Measurements from ENCODE around the gene APOBEC3F. TPM values are rescaled to one million over a fixed set of nuclear protein-coding genes. Genes with fewer than 3 reads are reported as not detected.

APOBEC3F gene
- total RNA-seq, 8 experiments from 2014 or later: 0.38 to 16.9 (median 4.9) TPM

- H3K4me3 ChIP-seq: no peak overlapping the region
- no peak overlapping the region for H3K27ac ChIP-seq
- 20 to 89% (median 74%) methylated on average over 1 to 6 of the region's 8 CpGs for WGBS, 10 experiments
- ATAC-seq (replicated peaks in 6 of 8): no peak
- in situ Hi-C loops (cut with MboI; ENCODE audit: low pct_unique_long_range_greater_than_20kb in 2 of 9, low sequenced_read_pairs in 9 of 9, unreplicated experiment in 9 of 9): no loop called here
- H3K4me1 ChIP-seq (replicated peaks in 1 of 2): peaks cover 10 to 24% of the 10 kb centered on the region in 2 donors
These were observed 51.6 kb downstream of the APOBEC3F start for GRCh38 chr22:39092111-39092862.

GRCh38 chr22:39094717-39095389, 54.2 kb downstream of the APOBEC3F start:
- Histone ChIP-seq H3K4me3 (no peak overlapping the region), H3K4me1 (replicated peaks in 1 of 2) (peaks cover 0 to 14% of the 10 kb centered on the region in 2 donors), H3K27ac (no peak overlapping the region)
- in situ Hi-C loops (cut with MboI; ENCODE audit: low pct_unique_long_range_greater_than_20kb in 2 of 9, low sequenced_read_pairs in 9 of 9, unreplicated experiment in 9 of 9): no loop called here
- ATAC-seq (replicated peaks in 6 of 8): no peak
- WGBS, 10 experiments: 59 to 100% (median 85%) methylated on average over 1 to 9 of the region's 14 CpGs

GRCh38 chr22:39095971-39096370, 55.3 kb downstream of the APOBEC3F start:
- ATAC-seq (replicated peaks in 6 of 8): no peak

GRCh38 chr22:39097098-39098020, 56.7 kb downstream of the APOBEC3F start, which contains the start of gene APOBEC3H:
Gene APOBEC3H, plus strand, starts transcription at chr22:39097244. Its CDS starts 3,035 bp downstream, at chr22:39100279.
- H3K4me1 ChIP-seq (replicated peaks in 1 of 2): peaks cover 0 to 6% of the 10 kb centered on the region in 2 donors
- in situ Hi-C loops (cut with MboI; ENCODE audit: low pct_unique_long_range_greater_than_20kb in 2 of 9, low sequenced_read_pairs in 9 of 9, unreplicated experiment in 9 of 9): no loop called here
- 0 to 92% (median 59%) methylated on average over 1 to 3 of the region's 9 CpGs; no CpG with 5 or more reads in 4 of the 10 experiments for WGBS, 10 experiments
- ATAC-seq (replicated peaks in 6 of 8): peak in 3 of 8 experiments; percentile 16 to 58 (median 43)
- H3K4me3 ChIP-seq: no peak within 1 kb of the TSS
- no peak within 1 kb of the TSS for H3K27ac ChIP-seq

More at GRCh38 chr22:39095971-39096370, 55.3 kb downstream of the APOBEC3F start:
- no peak overlapping the region for H3K4me3 ChIP-seq
- WGBS, 10 experiments: 50 to 100% (median 90%) methylated on average over 1 of the region's 3 CpGs; no CpG with 5 or more reads in 4 of the 10 experiments
- H3K4me1 ChIP-seq (replicated peaks in 1 of 2): peaks cover 0 to 14% of the 10 kb centered on the region in 2 donors
- in situ Hi-C loops (cut with MboI; ENCODE audit: low pct_unique_long_range_greater_than_20kb in 2 of 9, low sequenced_read_pairs in 9 of 9, unreplicated experiment in 9 of 9): no loop called here
- no peak overlapping the region for H3K27ac ChIP-seq

GRCh38 chr22:39098026-39098425, 57.4 kb downstream of the APOBEC3F start:
- Histone ChIP-seq H3K27ac (no peak overlapping the region), H3K4me1 (replicated peaks in 1 of 2) (peaks cover 0 to 5% of the 10 kb centered on the region in 2 donors), H3K4me3 (no peak overlapping the region)
- ATAC-seq (replicated peaks in 6 of 8): peak in 1 of 8 experiments; percentile 11
- in situ Hi-C loops (cut with MboI; ENCODE audit: low pct_unique_long_range_greater_than_20kb in 2 of 9, low sequenced_read_pairs in 9 of 9, unreplicated experiment in 9 of 9): no loop called here
- 45 to 100% (median 80%) methylated on average over 1 to 5 of the region's 6 CpGs; no CpG with 5 or more reads in 1 of the 10 experiments for WGBS, 10 experiments

- Histone ChIP-seq H3K27ac (no peak overlapping the region), H3K4me1 (replicated peaks in 1 of 2) (peaks cover 0 to 5% of the 10 kb centered on the region in 2 donors), H3K4me3 (no peak overlapping the region)
- WGBS, 10 experiments: 53 to 100% (median 80%) methylated on average over 2 to 8 of the region's 8 CpGs; no CpG with 5 or more reads in 5 of the 10 experiments
- in situ Hi-C loops (cut with MboI; ENCODE audit: low pct_unique_long_range_greater_than_20kb in 2 of 9, low sequenced_read_pairs in 9 of 9, unreplicated experiment in 9 of 9): no loop called here
- no peak for ATAC-seq (replicated peaks in 6 of 8)
These were observed 57.9 kb downstream of the APOBEC3F start for GRCh38 chr22:39098576-39098975.

GRCh38 chr22:39101226-39101625, 60.6 kb downstream of the APOBEC3F start:
- in situ Hi-C loops (cut with MboI; ENCODE audit: low pct_unique_long_range_greater_than_20kb in 2 of 9, low sequenced_read_pairs in 9 of 9, unreplicated experiment in 9 of 9): loop anchor here in 4 of 9 experiments (25.0 kb wide), 2 partner anchors 89 to 239 kb away; partner anchors contain the start of genes CBX6 (in 3 of the 4), APOBEC3C (in 2 of the 4) and APOBEC3D (in 2 of the 4)

GRCh38 chr22:39103431-39103830, 62.8 kb downstream of the APOBEC3F start:
- WGBS, 10 experiments: 0 to 100% (median 85%) methylated on average over 1 to 2 of the region's 2 CpGs; no CpG with 5 or more reads in 2 of the 10 experiments
- in situ Hi-C loops (cut with MboI; ENCODE audit: low pct_unique_long_range_greater_than_20kb in 2 of 9, low sequenced_read_pairs in 9 of 9, unreplicated experiment in 9 of 9): loop anchor here in 4 of 9 experiments (25.0 kb wide), 2 partner anchors 91 to 241 kb away; partner anchors contain the start of genes CBX6 (in 3 of the 4), APOBEC3C (in 2 of the 4) and APOBEC3D (in 2 of the 4)

More at GRCh38 chr22:39101226-39101625, 60.6 kb downstream of the APOBEC3F start:
- Histone ChIP-seq H3K4me1 (replicated peaks in 1 of 2) (peaks cover 0 to 5% of the 10 kb centered on the region in 2 donors), H3K4me3 (no peak overlapping the region), H3K27ac (no peak overlapping the region)
- 77 to 80% methylated on average over 2 to 5 of the region's 13 CpGs; no CpG with 5 or more reads in 8 of the 10 experiments for whole genome bisulfite sequencing, 10 experiments
- no peak for ATAC-seq (replicated peaks in 6 of 8)

More at GRCh38 chr22:39103431-39103830, 62.8 kb downstream of the APOBEC3F start:
- H3K4me3 ChIP-seq: no peak overlapping the region
- H3K4me1 ChIP-seq (replicated peaks in 1 of 2): no peaks in the 10 kb centered on the region
- ATAC-seq (replicated peaks in 6 of 8): no peak
- H3K27ac ChIP-seq: no peak overlapping the region

Other genes with a start within 250 kb of the APOBEC3F start
- 10 to 100 TPM; 11.7 to 41.8 (median 23.5) TPM for gene DNAL4, start 246.7 kb upstream of the APOBEC3F start, total RNA-seq
- 10 to 100 TPM in 2 of 8 experiments, 1 to 10 TPM in 4, under 1 TPM in 2; 0.71 to 15.7 (median 6.1) TPM for gene NPTXR, start 196.8 kb upstream of the APOBEC3F start, total RNA-seq
- 100 to 1,000 TPM in 1 of 8 experiments, 10 to 100 TPM in 7; 17.6 to 141 (median 36.6) TPM for gene CBX6, start 168.6 kb upstream of the APOBEC3F start, total RNA-seq
- under 1 TPM in 2 of 8 experiments, not detected in 6; 0.16 to 0.71 TPM for gene APOBEC3A, start 83.3 kb upstream of the APOBEC3F start, total RNA-seq
- 10 to 100 TPM in 1 of 8 experiments, 1 to 10 TPM in 3, under 1 TPM in 4; 0.32 to 15.3 (median 1.1) TPM for gene APOBEC3B, start 58.5 kb upstream of the APOBEC3F start, total RNA-seq
- gene APOBEC3C, start 26.6 kb upstream of the APOBEC3F start, total RNA-seq: 10 to 100 TPM in 3 of 8 experiments, 1 to 10 TPM in 4, under 1 TPM in 1; 0.96 to 59.2 (median 4.5) TPM
- 10 to 100 TPM in 3 of 8 experiments, under 1 TPM in 5; 0.29 to 16.3 (median 0.64) TPM for gene APOBEC3D, start 19.7 kb upstream of the APOBEC3F start, total RNA-seq
- gene APOBEC3G, start 36.4 kb downstream of the APOBEC3F start, total RNA-seq: 10 to 100 TPM in 3 of 8 experiments, 1 to 10 TPM in 4, under 1 TPM in 1; 0.83 to 21.2 (median 4.3) TPM
- 1 to 10 TPM in 2 of 8 experiments, under 1 TPM in 1, not detected in 5; 0.94 to 3.2 (median 2.3) TPM for gene APOBEC3H, start 56.4 kb downstream of the APOBEC3F start, total RNA-seq
- gene CBX7, start 111.8 kb downstream of the APOBEC3F start, total RNA-seq: 1 to 10 TPM; 2.6 to 8.9 (median 4.8) TPM
- 1 to 10 TPM in 2 of 8 experiments, under 1 TPM in 5, not detected in 1; 0.24 to 6.7 (median 0.43) TPM for gene PDGFB, start 204.1 kb downstream of the APOBEC3F start, total RNA-seq

Measured in motor neuron (in vitro differentiated cells).